Lower leg skin (tissue), 3 donors: ENCODE results near the gene REXO1.

Experiments used
- CTCF ChIP-seq, 3 donors: fragments of 450-650 bp; IDR thresholded peaks; one replicate each; pipeline ENCODE4 v1.5.1; 2016; ENCODE audit warnings: antibody characterized with exemption in 3 of 3, mild to moderate bottlenecking in 3 of 3, moderate library complexity in 2 of 3
- POLR2A ChIP-seq, 2 donors: fragments of 450-650 bp; IDR thresholded peaks; one replicate each; pipeline ENCODE4 v1.6.1; 2016 to 2017; ENCODE audit warnings: antibody characterized with exemption in 2 of 2, mild to moderate bottlenecking in 1 of 2, moderate library complexity in 1 of 2

- TF ChIP-seq POLR2A (IDR thresholded peaks at IDR 0.05) (no peak), CTCF (IDR thresholded peaks at IDR 0.05) (no peak)
Measured at GRCh38 chr19:1786668-1787067, 61.6 kb downstream of the REXO1 start.
